Limb (tissue), 2 donors: Measurements from ENCODE around the gene ATP1A4.

Experiments used
- DNase-seq, 2 donors: peaks; one replicate each; pipeline ENCODE4 v3.0.0-alpha.2; 2016; ENCODE audit errors: extremely low spot score in 2 of 2

The ATP1A4 gene

DNA sequence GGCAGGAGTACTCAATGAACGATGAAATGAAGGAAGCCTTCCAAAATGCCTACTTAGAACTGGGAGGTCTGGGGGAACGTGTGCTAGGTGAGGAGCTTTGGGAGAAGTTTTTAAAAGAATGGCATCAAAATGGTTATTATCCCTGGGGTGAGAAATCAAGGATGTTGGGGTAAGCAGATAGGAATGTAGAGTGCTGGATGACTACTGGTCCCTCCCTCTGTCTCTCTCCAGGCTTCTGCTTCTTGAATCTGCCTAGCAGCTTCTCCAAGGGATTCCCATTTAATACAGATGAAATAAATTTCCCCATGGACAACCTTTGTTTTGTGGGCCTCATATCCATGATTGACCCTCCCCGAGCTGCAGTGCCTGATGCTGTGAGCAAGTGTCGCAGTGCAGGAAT lies 20.0 kb downstream of the ATP1A4 start:
- DNase-seq = no peak

GRCh38 chr1:160171980-160172379 lies 20.6 kb downstream of the ATP1A4 start:
- no peak for DNase-seq

DNA sequence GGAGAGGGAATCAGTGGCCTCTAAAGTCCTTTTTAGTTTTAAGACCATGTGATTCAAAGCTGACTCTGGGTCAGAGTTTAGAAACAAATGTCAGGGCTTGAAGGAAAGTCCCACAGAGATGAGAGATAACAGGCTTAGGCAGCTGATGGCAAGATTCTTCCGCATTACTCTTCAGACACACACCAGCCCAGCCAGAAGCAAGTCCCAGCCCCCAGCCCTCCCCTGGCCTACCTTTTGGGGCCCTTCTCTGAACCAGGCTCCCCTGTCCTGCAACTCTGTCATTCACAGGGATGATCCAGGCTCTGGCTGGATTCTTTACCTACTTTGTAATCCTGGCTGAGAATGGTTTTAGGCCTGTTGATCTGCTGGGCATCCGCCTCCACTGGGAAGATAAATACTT lies 25.8 kb downstream of the ATP1A4 start:
- DNase-seq = no peak

DNA sequence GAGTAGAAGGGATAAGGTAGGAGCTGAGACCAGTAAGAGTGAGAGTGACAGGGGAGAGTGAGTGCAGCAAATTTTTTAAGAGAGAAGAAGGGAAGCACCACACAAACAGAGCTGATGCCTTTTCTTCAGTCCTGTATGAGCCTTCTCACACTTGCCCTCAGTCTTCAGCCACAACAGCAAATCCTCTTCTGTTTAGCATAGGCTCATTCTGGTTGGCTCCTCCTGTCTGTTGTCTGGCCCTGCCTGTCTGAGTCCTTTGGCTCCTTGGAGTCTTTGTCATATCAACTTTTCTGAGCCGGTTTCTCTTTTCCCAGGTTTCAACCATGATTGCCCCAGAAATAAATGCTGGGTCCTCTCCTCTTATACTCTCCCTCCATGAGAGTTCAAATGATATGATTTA lies 26.3 kb downstream of the ATP1A4 start:
- no peak for DNase-seq

- no peak for DNase-seq
Measured at GRCh38 chr1:160178731-160179130, 27.3 kb downstream of the ATP1A4 start.

GRCh38 chr1:160179336-160179735 lies 27.9 kb downstream of the ATP1A4 start:
- no peak for DNase-seq

- DNase-seq = no peak
Measured at GRCh38 chr1:160186246-160186645, 34.8 kb downstream of the ATP1A4 start.

- DNase-seq = no peak
Measured at GRCh38 chr1:160186729-160187128, 35.3 kb downstream of the ATP1A4 start.

DNA sequence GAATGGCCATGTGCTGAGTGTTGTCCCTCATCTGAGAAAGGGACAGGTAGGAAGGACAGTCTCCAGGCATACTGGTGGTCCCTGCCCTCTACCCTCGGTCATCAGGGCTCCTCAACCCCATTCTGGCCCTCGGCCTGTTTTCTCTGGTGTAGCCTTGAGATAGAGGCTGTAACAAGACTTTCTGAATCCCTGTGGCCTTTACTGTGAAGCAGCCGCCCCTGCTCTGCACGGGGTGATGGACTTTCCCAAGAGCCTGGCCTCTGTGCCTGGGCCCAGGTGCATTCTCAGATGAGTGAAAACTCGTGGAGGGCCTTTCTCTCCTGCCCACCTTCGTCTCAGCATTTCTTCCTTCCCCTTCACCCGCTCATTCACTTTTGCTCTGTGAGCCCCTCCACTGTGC lies 36.0 kb downstream of the ATP1A4 start:
- DNase-seq = no peak

GRCh38 chr1:160188341-160188740 lies 36.9 kb downstream of the ATP1A4 start:
- no peak for DNase-seq

DNA sequence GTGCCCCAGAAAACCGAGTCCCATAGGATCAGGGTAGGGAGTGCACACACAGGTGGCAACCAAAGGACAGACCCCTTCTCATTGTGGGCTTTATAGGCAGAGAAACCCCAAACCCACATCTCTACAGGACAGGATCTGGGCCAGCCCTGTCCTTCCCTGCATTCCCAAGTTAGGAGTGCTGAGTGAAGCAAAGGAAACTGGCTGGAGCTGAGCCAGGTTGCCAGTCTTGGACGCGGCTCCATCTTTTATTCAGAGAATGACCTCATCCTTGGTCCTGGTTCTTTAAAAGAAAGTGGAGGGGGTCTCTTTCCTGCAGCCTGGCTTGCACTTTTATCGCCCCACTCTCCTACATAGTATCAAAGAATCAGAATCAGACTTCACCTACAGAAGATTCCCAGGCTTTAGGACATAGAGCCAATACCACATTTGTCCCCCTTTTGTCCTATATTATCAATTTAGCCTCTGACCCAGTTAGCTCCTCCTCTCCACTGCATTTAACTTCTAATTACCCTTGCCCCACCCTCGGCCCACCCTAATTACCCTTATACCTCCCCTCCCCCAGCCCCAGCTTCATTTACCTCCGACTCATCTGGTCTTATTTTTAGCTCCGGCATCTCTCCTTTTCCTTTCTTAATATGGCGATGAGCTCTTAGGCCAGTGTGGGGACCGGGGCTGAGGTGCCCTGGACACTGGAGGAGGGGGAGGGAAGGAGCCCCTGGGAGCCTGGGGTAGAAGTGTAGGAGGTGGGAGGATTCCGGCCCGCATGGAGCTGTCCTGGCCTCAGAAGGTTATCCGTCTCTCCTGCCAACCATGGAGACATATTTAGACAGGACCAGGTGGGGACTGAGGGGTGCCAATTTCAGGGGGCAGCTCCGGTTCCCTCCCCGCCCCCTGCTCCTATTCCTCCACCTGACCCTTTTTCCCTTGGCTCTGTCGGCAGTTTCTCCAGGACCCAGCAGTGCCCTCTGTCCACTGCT lies 38.5 kb downstream of the ATP1A4 start, which contains the start of gene CASQ1:
CASQ1 (plus strand) TSS at position 927 of the 977 bp plus-strand sequence. CDS start 177 bp downstream, outside the sequence.
- peak; percentile 51 to 70 for DNase-seq

DNA sequence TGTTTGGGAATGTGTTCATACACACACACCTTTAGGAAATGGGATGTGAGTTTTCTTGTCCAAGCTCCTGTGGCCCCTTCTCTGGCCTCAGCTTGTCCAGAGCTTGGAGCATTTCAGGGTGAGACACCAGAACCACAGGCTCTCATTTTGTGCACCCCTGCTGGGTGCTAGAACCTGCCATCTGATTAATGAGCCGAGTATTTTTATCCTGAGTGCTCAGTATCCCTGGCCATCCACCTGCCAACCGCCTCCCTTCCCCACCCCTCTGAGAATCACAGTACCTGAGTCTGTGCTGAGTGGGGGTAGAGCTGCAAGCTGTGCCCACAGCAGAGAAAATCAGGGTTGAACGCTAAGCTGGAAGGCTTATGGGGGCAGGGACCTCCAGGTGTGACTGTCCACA lies 40.4 kb downstream of the ATP1A4 start:
- DNase-seq = no peak

DNA sequence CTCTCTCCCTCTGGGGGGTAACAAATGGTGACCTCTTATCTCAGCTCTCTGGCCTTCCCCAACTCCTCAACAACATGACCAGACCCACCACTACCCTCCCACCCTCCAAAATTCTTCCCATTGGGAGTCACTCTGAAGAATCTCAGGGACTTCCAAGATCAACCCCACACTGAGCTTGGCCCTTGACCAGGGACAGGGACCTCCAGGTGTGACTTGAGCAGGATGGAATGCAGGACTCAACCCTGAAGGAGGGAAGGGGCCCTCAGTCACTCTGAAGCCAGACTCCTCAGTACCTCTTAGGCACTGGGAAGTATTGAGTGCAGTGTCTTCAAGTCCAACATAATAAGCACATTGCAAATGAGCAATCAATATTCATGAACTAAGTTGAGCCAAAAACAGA lies 40.8 kb downstream of the ATP1A4 start:
- no peak for DNase-seq

DNA sequence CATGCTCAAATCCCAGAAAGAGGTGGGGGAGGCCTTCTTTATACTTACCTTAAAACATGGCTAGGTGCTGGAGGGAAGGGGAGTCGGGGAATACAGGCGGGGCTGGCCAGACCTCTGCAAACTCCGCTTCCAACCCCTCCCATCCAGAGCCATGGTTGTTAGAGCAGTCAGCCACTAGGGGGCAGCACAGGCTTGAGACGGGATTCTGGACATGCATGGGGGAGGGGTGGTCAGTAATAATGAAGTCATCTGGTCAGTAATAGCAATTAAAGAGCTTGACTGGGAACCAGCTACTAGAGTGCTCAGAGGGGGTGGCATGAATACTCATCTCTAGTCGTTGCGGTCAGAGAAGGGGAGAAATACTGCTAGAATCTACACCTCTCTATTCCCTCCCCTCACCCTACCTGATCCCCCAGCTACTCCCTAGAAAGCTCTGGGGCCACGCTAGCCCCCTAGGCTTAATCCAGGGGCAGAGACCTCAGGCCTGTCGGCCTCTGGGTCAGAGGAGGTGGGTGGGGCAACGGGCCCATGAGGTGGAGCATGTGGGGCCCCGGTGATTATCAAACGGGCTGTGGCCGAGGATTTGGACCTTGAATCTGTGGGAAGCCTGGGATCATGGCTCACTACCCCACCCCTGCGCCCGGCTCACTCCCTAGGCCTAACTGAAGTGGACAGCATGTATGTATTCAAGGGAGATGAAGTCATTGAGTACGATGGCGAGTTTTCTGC lies 41.9 kb downstream of the ATP1A4 start:
- DNase-seq = peak; percentile 85 to 91

- DNase-seq = no peak
Measured at GRCh38 chr1:160193832-160194736, 42.7 kb downstream of the ATP1A4 start.

- no peak for DNase-seq
Measured at GRCh38 chr1:160194737-160195059, 43.3 kb downstream of the ATP1A4 start.

GRCh38 chr1:160196143-160196542 lies 44.7 kb downstream of the ATP1A4 start:
- DNase-seq = no peak

DNA sequence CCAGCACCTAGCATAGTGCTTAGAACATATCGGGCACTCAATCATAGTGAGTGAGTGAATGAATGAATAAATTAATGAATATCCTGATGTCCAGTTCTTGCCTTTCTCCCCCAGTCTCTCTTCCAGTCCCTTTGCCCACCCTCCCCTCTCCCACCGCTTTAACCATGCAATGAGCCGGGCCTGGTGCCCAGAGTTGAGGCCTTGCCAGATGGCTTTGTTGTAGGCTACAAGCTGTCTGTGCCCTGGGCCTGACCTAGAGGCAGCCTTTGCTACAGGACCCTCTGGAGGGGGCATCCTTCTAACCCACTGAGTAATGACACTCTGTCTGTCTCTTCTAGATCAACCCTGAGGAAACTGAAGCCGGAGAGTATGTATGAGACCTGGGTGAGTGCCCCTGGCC lies 45.8 kb downstream of the ATP1A4 start:
- DNase-seq = no peak

GRCh38 chr1:160200786-160201185 lies 49.4 kb downstream of the ATP1A4 start:
- no peak for DNase-seq

DNA sequence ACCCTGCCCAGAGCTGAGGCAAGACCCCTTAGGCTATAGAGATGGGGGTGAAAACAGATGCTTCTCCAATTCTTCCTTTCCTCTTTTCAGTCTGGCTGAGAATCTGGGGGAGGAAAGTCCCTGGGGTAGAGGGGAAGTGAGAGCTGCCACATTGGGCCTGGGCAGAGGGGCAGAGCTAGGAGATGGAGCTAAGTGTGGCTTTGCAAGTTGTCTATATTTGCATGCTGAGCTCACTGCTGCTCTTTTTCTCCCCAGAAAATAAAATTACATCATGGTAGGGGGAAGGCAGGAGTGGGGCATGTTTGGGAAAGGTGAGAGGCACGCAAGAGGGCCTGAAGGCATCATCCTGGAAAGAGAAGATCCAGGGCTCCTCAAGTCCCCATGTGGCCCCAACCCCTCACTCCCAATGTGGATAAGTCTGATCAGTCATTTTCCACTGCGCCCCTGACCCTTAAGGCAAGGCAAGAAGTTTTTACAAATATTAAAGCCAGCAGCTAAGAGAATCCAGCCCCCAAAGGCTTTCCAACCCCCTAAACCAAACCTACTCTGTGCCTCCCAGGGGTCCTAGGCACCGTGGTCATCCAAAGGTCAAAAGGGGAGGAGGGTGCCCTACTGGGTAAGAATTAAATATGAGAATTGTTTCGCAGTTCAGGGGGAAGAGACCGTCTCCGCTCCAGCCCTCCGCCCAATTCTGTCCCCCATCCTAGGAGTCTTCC lies 53.3 kb downstream of the ATP1A4 start:
- DNase-seq = no peak
